Head of caudate nucleus (tissue), 42 donors: ENCODE measurements around the gene VAT1L.

Source experiments
- DNase-seq, 42 donors: peaks; one replicate each; pipeline versions ENCODE4 v3.0.0 to v3.0.0-alpha.2; 2020 to 2021; ENCODE audit warnings: mixed read lengths in 7 of 42
- intact Hi-C: fragments of 100-400 bp; cut with DNase I; formaldehyde crosslinking; loops from one replicate; pipeline ENCODE4 v1.15.0; 2022

Gene VAT1L

GRCh38 chr16:77823067-77823466, 34.7 kb downstream of the VAT1L start:
- intact Hi-C loops: no loop called here
- DNase-seq: no peak

DNA sequence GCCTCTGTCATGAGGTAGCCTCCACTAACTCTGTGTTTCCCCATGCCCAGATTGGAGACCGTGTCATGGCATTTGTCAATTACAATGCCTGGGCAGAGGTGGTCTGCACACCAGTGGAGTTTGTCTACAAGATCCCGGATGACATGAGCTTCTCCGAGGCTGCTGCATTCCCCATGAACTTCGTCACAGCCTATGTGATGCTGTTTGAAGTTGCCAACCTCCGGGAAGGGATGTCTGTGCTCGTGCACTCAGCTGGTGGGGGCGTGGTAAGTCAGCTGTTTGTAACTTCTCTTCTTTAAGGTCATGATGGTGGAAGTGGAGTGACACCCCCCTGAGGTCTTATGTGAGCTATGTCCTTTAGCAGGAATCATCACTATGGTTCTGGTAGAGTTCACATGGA, 36.8 kb downstream of the VAT1L start:
- intact Hi-C loops: no loop called here
- DNase-seq: no peak

DNA sequence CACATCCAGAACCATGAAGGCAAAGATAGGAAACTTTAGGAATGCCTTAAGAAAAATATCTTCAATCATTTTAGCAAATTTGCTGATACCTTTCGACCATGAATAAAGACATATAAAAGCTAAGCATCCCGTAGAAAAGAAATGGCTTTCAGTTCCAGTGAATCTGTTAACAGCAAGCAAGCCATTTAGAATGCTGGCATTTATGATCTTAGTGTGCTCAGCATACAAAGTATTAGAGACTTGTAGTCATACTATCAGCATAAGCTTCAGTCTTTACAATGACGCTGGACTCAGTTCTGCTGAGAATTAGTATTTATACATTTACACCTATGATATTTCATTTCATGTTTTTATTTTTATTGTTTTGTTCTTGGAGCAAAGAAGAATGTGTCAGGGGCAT, 38.7 kb downstream of the VAT1L start:
- no peak for DNase-seq
- intact Hi-C loops: no loop called here

- intact Hi-C loops: no loop called here
These were observed 45.7 kb downstream of the VAT1L start for GRCh38 chr16:77833921-77834634.

DNA sequence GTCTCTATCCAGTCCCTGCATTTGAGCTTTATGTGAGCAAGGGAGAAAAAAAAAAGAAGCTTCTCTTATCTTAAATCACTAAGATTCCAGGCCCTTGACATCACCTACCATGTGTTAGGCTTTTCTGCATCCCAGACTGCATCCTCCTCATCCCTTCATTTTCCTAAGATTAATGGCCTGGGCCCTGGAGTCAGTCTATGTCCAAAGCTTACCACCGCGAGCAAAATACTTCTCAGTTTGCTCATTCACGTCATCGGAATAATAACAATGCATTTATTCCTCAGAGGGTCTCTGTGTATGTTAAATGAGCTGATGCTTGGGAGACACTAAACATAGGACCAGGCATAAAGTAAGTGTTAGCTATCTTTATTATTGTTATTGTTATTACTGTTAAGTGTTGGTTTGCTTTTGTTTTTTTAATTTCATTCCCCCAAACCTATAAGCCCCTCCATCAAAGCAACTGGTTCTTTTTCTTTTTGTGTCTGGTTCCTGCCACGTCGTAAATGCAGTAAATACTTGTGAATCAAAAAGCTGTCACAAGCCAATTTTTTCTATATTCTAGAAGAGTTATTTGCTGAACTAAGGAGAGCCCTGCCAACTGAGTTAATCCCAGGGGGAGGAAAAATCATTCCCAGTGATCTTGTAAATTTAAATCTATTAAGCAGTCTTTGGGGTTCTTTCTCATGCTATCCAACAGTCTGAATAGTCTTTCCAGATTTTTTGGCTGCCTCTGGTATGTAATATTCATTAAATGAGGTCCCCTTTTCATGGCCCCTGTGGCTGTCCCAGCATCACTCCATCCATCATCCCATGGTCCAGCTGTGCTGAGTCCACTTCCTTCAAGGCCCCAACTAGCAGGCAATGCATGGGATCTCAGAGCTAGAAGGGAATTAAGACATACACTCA, 46.5 kb downstream of the VAT1L start:
- DNase-seq: no peak
- intact Hi-C loops: no loop called here

More at GRCh38 chr16:77833921-77834634, 45.7 kb downstream of the VAT1L start:
- no peak for DNase-seq

DNA sequence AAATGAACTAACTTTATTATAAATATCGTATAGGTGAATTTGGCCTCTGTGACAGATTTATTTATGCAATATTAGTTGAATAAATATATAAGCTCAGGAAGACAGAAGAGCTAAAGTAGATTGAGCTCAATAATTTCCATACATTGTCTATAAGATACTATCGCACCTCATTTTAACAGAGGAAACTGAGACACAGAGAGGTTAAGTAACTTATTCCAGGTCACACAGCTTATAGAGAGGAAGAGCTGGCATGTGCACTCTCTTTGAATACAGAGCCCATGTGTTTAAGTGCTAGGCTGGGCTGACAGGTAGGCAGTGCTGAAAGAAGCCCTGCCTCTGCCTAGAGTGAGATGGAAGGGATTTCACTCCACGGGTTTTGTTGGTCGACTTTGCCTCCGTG, 48.4 kb downstream of the VAT1L start:
- no peak for DNase-seq

DNA sequence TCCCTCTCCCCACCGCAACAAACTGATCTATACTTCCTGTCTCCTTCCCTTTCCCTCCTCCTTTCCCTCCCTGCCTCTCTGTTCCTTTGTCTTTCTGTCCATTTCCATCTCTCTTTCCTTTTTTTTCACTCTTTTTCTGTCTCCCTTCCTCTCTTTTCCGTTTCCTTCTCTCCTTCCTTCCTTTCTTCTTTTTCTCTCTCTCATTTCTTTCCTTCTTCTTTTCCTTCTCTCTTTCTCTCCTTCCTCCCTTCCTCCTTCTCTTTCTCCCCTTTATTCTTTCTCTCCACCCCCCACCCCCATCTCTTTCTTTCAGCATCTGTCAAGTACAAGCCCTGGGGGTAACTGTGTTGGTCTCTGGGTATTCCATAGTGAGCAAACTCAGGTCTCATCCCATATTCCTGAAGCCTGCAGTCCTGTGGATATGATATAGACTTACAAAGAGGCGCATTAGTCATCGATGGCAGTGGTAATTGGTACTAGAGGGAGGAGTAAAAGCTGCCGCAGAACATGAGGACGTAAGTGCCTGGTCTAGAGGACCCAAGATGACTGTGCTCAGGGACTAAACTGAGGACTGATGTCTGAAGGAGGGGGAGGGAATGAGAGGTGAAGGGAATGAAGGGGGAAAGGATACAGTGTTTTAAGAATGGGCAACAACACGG, 50.4 kb downstream of the VAT1L start:
- no peak for DNase-seq
- intact Hi-C loops: no loop called here

More for the DNA sequence above, 48.4 kb downstream of the VAT1L start:
- intact Hi-C loops: no loop called here

GRCh38 chr16:77840093-77840492, 51.7 kb downstream of the VAT1L start:
- intact Hi-C loops: no loop called here
- no peak for DNase-seq

DNA sequence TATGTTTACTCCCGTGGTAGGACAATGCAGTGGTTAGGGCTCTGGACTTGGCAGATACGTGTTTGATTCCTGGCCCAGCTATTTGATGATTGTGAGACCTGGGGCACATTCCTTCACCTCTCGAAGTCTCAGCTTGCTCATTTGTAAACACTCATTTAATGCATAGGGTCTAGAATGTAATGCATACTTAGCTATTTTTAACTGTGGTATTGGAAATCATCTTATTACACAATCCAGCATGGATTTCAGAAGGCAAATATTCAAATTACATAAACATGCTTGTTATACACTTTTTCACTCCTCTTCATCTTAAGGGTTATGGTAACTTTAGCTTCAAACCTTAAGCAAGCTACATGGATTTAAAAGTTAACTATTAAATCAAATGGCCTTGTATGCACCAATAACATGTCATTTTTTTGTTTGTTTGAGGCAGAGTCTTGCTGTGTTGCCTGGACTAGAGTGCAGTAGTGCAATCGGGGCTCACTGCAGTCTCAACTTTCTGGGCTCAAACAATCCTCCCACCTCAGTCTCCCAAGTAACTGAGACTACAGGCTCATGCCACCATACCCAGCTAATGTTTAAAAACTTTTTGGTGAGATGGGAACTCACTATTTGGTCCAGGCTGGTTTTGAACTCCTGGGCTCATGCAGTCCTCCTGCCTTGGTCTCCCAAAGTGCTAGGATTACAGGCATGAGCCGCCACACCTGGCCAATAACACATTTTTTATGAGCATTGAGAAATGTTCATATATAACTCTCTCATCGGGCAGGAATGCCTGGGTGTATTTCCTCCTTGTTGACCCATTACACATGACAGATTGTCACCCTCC, 52.5 kb downstream of the VAT1L start:
- intact Hi-C loops: no loop called here
- no peak for DNase-seq

GRCh38 chr16:77841502-77841763, 53.1 kb downstream of the VAT1L start:
- intact Hi-C loops: no loop called here
- no peak for DNase-seq

DNA sequence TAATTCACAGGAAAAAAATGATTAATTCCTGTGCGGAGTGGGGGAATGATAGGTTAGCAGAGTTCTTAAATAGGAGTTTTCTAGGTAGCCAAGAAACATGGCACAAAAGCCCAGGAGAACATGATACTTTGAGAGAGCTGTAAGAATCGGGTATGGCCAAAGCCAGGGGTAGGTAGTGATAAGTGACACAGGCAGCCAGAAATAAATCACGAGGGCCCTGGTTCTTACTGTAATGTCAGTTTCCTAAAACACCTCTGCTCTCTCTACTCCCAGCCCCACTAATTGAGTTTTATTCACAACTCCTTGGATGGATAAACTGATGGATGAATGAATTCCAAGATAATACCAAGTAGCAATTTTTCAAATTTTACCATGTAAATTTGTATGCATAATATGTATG, 54.1 kb downstream of the VAT1L start:
- intact Hi-C loops: no loop called here

DNA sequence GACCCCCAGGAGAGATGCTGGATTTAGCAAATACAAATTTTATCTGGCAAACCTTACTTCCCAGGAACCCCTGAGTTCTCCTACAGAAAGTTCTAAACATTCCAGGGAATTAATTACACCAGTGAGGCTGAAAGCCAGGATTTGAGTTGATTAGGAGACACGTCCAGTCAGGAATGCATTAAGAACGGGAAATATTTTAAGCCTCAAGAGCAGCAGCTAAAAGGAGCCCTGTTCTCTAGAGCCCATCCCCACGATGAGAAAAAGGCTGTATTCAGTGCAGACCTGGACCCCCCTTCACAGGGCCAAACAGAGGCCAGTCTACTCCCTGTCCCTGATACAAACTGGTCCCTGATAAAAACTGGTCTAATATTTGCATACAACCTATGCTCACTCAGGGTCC, 55.0 kb downstream of the VAT1L start:
- intact Hi-C loops: no loop called here
- DNase-seq: no peak

More for the DNA sequence above, 54.1 kb downstream of the VAT1L start:
- no peak for DNase-seq

DNA sequence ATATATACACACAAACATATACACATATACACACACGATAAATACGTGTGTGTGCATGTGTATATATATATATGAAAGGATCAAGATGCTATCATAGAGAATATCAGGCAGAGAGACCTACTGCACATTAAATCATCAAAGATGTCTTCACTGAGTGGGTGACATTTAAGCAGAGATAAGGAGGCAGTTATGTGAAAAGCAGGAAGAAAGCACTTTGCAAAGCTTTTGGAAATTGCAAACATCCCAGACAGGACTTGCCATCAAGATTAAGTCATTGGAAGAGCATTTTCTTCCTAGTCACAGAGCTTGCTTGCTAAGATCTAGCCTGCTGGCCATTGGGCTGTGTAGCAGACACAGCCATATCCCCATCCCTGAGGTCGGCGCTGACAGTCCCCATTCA, 56.4 kb downstream of the VAT1L start:
- DNase-seq: no peak
- intact Hi-C loops: no loop called here

DNA sequence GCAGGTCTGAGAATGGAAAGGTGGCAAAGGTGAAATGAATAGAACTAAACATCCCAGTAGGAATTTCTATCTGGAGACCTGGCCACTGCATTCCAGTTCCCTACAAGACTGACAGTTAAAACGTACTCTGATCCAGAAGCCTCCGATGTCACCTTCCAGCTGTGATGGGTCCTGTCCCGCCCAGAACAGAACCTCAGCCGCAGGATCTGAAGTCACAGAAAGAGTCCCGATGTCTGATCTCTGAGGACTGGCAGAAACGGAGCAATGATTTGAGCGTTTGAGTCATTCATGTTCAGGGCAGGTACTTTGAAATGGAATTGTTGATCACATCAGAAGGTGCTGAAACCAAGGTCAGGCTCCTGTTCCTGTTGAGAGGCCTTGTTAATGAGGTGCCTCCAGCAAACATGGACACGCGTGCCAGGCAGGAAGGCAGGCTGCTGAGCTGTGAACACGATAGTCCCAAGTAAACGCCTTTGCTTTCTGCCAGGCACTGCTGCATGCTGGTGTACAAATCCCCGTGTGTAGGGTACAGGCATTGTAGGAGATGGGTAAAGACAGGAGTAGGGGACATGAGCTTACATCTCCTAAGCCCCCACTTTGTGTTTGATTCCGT, 61.4 kb downstream of the VAT1L start:
- intact Hi-C loops: no loop called here
- no peak for DNase-seq

- no peak for DNase-seq
- intact Hi-C loops: no loop called here
These were observed 62.4 kb downstream of the VAT1L start for GRCh38 chr16:77850636-77851333.

DNA sequence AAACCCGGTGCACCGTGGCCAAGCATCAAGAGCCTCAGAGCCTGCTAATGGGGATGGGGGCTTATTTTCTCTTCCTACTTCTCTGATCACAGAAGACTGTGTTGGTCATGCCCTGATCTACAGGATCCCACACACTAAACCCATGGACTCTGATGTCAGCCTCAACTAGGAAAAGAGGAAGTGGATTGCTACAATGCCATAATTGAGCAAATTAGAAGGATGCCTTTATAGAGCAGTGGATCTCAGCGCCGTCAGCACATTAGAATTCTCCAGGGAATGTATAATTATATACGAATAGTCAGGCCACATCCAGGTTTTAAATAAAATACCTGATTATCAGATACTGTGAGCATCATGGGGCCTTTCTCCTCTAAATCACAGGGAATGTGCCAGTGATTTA, 64.8 kb downstream of the VAT1L start:
- DNase-seq: no peak
- intact Hi-C loops: no loop called here

DNA sequence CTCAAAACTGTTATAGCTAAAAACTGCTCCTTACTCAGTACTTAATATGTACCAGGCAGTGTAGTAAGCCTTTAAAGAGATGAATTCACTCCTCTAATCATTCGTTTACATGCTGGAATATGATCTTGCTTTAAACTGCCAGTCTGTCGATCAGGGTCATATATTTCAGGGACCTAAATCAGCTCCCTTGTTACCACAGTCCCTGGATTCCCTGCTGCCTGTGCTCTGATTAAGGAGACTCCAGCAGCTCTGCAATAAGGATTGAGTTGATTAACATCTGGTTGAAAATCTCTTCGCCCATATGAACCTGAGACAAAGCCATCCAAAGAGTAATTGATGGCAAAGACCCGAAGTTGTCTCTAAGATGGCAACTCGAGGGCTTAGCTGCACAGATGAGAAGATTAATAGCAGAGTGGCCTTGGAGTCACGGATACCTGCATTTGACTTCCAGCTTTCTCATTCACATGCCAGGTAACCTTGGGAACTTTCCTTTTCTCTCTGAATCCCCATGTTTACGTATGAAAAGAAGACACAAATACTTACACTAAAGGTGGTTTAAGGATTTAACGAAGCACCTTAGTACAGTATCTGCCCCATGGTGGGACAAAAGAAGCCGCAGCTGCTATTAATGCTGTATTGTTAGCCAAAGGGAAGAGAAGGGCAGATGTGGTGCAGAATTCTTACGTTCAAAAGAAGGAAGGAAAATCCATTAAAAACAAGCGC, 68.2 kb downstream of the VAT1L start:
- intact Hi-C loops: no loop called here
- no peak for DNase-seq

DNA sequence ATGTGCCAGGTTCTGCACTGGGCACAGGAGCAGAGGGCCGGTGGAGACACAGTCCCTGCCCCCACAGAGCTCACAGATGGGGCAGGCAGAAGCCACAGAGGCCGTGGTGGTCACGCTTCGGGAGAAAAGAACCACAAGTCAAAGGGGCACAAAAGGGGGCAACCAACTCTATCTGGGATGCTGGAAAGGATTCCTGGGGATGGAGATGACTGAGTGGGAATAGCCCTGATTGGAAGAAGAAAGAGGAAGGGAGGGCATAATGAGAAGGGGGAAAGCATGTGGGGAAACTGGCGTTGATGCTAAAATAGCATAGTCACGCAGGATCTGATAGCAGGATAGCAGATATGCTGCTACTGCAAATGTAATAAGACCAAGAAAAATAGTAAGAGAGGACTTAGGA, 69.7 kb downstream of the VAT1L start:
- no peak for DNase-seq
- intact Hi-C loops: no loop called here
